Measurements from ENCODE around the gene GBP2.

The GBP2 gene

GRCh38 chr1:89065079-89065868 lies 60.6 kb downstream of the GBP2 start, which contains the start of gene GBP1:
GBP1 (minus strand) TSS chr1:89065208; CDS start chr1:89063234, 1,974 bp downstream.
- DNase-seq (ENCODE audit: low read depth): no peak

DNA sequence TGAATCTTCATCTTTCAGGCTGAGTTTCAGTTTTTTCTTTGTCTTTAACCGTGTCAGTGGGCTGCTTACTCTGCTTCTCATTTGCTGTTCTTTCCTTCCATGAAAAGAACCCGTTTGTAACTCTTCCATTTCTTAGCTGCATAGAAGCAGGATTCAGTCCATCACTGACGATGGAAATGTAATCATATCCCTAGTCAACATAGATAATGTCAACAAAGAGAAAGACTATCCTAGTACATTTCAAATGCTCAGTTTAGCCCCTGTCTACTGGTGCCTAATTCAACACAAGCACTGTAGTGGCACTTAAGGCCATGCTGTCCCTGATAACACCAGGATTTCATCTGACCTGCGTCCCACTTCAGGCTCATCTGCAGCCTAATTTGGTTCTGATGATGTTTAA lies 61.3 kb downstream of the GBP2 start:
- no peak for DNase-seq (ENCODE audit: low read depth)

GRCh38 chr1:89063094-89063493 lies 62.8 kb downstream of the GBP2 start:
- no peak for DNase-seq (ENCODE audit: low read depth)

DNA sequence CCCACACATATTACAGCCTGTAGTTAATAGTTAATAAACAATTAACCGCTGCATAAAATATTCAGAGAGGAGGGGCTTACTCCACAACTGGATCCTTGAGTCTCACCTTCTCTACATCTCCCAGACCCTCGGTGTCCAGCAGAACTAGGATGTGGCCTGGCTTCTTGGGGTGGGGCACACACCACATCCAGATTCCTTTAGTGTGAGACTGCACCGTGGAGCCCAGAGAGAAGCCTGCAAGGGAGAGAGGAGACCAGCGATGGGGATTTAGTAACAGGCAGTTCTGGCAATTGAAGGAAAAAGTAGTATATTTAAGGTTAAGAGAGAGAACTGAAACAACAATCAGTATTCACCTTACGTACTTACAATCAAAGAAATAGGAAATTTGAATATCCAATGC lies 65.8 kb downstream of the GBP2 start:
- no peak for DNase-seq (ENCODE audit: low read depth)
